GM18868 (cell line): ENCODE measurements around the gene PRPF38A.
A peak's percentile ranks its signal among the peaks of the same experiment; 100 is the strongest.

Source experiments
- ATAC-seq: cut with Tn5 transposase; IDR thresholded peaks from one replicate; pipeline ENCODE4 v1.9.1; 2021; ENCODE audit warnings: mild to moderate bottlenecking, moderate library complexity; ENCODE audit not compliant: unreplicated experiment

PRPF38A gene

GRCh38 chr1:52399629-52400028, 4.8 kb upstream of the PRPF38A start:
- no peak for ATAC-seq

DNA sequence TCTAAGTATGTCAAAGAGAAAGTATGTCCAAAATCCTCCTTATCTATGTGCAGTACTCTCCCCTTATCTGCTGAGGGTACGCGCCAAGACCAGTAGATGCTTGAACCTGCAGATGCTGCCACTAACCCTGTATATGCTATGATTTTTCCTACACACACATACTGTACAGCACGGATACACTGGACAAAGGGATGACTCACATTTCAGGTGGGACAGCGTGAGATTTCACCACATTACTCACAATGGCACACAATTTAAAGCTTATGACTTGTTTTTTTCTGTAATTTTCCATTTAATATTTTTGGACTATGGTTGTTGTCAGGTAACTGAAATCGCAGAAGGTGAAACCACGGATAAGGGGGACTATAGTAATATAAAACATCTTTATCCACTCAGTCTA, 4.3 kb upstream of the PRPF38A start:
- no peak for ATAC-seq

DNA sequence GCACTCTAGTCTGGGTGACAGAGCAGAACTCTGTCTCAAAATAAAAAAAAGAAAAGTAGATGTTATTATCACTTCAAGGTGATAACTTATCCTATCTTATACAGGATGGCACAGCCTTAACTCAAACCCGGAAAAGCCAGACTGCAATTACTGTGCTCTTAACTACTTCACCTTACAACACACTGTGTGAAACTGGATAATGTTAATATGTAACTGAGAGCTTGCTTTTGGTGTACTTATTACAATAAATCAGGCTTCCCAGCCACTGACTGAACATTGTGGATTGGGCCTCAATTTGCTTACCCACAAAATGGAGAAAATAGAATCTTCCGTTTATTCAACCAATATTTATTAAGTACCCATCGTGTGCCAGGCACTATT, 1.6 kb upstream of the PRPF38A start:
- no peak for ATAC-seq

- peak; percentile 55 for ATAC-seq
Measured at GRCh38 chr1:52403566-52404115, 761 bp upstream of the PRPF38A start.

- ATAC-seq: no peak
Measured at GRCh38 chr1:52404975-52405338, 555 bp downstream of the PRPF38A start.

- no peak for ATAC-seq
Measured at GRCh38 chr1:52413410-52413989, 9.1 kb downstream of the PRPF38A start.

GRCh38 chr1:52414942-52415341, 10.5 kb downstream of the PRPF38A start:
- ATAC-seq: no peak

DNA sequence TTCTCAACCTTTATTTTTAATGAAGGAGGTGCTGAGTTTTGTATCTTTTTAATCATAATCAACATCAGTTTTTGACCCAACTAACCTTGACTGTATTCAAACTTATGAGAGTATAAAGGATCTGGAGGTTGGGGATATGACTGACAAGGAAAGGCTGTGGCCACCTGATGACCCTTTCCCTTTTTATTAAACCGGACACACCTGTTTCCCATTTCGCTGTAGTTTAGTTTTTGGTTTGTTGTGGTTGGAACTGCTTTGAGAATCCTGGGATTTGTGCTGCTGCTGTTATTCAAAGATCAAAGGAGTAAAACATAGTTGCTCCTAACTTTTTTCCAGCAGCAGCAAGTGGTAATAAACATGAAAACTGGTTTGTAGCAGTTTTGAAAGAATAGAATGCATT, 12.4 kb downstream of the PRPF38A start:
- ATAC-seq: no peak

DNA sequence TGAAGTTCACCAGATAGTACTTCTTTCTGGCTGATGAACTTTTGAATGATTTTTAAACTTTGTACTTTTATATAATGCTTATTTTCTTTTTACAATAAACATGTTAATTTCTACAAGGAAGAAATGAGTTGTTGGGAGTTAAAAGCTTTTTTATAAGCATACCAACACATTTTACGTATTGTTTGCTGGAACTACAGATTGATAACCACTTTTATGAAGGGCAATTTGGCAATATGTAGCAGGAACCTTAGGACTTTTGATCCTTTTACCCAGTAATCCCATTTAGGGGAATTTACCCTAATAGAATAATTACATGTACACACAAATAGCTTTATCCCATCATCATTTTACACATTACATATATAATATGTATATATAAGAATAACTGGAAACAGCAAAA, 16.3 kb downstream of the PRPF38A start:
- ATAC-seq: no peak

DNA sequence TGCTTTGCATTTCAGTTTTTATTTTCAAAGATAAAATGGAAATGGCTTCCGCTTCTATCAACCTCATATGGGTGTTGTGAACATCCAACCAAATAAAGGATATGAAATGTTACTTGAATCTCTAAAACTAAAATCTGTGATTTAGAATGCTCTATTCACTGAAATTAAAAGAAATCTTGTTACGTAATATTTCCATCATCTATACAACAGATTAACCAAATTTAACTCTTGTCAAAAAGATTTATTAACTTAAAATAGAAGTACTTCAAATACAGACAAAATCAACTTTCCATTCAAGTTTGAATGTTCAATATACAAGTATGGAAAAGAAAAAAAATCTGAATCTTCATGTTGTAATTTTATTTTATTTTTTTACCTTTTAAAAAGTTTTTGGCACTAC, 18.7 kb downstream of the PRPF38A start:
- ATAC-seq: no peak

GRCh38 chr1:52423771-52424170, 19.4 kb downstream of the PRPF38A start:
- ATAC-seq: no peak

- no peak for ATAC-seq
Measured at GRCh38 chr1:52424231-52424636, 19.8 kb downstream of the PRPF38A start.

GRCh38 chr1:52424813-52425212, 20.4 kb downstream of the PRPF38A start:
- ATAC-seq: no peak

DNA sequence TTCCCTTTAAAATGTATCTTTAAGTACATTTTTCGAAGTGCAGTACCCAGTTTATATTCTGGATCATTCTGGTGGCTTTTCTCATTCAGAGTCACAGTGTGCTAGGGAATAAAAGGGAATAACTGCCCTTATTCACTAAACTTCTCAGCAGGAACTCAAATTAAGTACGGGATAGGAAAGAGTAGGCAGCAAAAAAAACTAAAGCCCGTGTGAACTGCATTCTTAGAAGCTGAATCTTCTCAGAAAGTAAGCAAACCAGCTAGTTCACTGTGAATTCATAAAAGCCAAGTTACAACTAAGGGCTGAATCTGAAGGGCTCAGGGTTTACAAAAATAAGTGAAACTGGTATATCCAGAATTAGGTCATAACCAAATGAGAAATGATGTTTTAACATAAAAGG, 22.0 kb downstream of the PRPF38A start:
- no peak for ATAC-seq

DNA sequence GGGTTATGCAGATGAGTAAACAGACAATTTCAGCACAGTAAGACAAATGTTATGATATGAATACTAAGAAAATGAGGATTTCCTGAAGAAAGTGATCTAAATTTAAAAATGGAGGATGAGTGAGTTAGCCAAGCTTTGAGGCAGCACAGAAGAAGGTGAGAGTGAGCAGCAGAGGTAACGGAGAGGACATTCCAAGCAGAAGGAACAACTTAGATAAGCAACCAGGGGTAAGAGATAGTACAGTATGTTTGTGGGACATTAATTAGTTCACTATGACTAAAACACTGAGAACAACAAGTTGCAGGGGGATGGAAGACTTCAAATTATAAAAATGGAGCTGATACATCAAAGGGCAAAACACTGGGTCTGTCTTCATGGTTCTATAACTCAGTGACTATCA, 22.8 kb downstream of the PRPF38A start:
- ATAC-seq: no peak

DNA sequence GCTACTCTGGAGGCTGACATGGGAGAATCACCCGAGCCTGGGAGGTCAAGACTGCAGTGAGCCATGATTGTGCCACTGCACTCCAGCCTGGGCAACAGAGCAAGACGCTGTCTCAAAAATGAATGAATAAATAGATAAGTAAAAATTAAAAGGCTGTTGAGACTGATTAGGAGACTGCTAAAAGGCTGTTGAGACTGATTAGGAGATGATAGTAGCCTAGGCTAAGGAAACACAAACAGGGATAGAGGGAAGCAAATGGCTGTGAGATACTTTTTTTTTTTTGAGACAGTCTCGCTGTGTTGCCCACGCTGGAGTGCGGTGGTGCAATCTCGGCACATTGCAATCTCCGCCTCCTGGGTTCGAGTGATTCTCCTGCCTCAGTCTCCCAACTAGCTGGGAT, 28.4 kb downstream of the PRPF38A start:
- no peak for ATAC-seq

DNA sequence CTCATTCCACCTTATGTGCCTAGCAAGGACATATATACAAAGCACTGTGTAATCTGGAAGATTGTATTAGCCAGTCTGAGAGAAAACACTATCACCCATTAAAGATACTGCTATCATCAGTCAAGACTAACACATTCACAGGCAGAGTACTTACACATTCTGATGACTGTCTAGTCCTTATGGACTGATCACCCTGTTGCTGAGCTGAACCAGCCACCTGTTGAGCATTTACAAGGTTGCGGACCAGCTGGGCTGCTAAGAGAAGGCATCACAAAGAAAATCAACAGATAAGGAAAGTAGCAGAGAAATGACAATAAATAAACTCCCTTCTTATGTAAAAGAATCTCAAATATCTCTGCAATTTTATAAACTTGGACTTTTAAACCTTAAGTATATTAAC, 30.8 kb downstream of the PRPF38A start:
- no peak for ATAC-seq

- ATAC-seq: no peak
Measured at GRCh38 chr1:52435650-52436049, 31.2 kb downstream of the PRPF38A start.

DNA sequence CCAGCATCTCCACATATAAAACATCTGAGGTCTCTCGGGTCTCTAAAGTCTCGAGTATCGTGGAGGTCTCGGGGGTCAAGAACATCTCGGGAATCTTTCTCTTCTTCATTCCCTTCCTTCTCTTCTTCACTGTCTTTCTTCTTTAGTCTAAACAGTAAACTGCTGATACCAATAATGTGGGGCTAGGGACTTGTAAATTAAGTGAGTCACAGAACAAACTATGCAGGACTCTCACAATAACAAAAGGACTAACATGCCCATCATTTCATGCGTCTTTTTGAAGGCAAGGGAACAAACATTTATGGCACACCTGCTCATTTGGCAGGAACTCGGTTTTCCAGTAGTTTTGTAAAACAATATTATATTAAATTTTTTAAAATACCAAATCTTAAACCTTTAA, 32.4 kb downstream of the PRPF38A start:
- no peak for ATAC-seq

- no peak for ATAC-seq
Measured at GRCh38 chr1:52439976-52440375, 35.6 kb downstream of the PRPF38A start.

GRCh38 chr1:52444463-52444862, 40.1 kb downstream of the PRPF38A start:
- no peak for ATAC-seq

DNA sequence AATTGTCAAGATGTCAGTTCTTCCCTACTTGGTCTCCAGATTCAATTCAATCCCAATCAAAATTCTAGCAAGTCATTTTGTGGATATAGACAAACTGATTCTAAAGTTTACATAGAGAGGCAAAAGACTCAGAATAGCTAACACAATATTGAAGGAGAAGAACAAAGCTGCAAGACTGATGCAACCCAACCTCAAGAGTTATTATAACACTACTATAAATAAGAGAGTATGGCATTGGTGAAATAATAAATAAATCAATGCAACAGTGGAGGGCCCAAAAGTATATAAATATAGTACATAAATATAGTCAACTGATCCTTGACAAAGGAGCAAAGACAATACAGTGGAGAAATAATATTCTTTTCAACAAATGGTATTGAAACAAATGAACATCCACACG, 49.7 kb downstream of the PRPF38A start:
- ATAC-seq: no peak

- no peak for ATAC-seq
Measured at GRCh38 chr1:52454779-52455178, 50.4 kb downstream of the PRPF38A start.
